GM21737 (cell line): ENCODE data around the gene PIWIL4.
"Not testable (repeated sequence)": the region's sequence is repeated elsewhere in the genome, so short reads cannot be mapped to it uniquely, and the experiment has no call there.

Experiments used
- ATAC-seq: cut with Tn5 transposase; IDR thresholded peaks from one replicate; pipeline ENCODE4 v1.9.1; 2021; ENCODE audit warnings: mild to moderate bottlenecking, moderate library complexity; ENCODE audit not compliant: unreplicated experiment

The PIWIL4 gene

GRCh38 chr11:94632356-94632755, 65.2 kb downstream of the PIWIL4 start:
- ATAC-seq = no peak

GRCh38 chr11:94635072-94635471, 67.9 kb downstream of the PIWIL4 start:
- ATAC-seq = no peak

GRCh38 chr11:94636388-94636949, 69.3 kb downstream of the PIWIL4 start:
- no peak for ATAC-seq

- ATAC-seq = no peak
Measured at GRCh38 chr11:94638301-94638901, 71.2 kb downstream of the PIWIL4 start.

GRCh38 chr11:94638902-94639373, 71.8 kb downstream of the PIWIL4 start:
- no peak for ATAC-seq

GRCh38 chr11:94639901-94640721, 72.9 kb downstream of the PIWIL4 start:
- ATAC-seq = no peak

GRCh38 chr11:94641167-94641761, 74.1 kb downstream of the PIWIL4 start:
- no peak for ATAC-seq

GRCh38 chr11:94643186-94643585, 76.0 kb downstream of the PIWIL4 start:
- not testable (repeated sequence) for ATAC-seq

- ATAC-seq = no peak
Measured at GRCh38 chr11:94647926-94648325, 80.8 kb downstream of the PIWIL4 start.

GRCh38 chr11:94648789-94649188, 81.6 kb downstream of the PIWIL4 start:
- ATAC-seq = no peak

- ATAC-seq = no peak
Measured at GRCh38 chr11:94649254-94649653, 82.1 kb downstream of the PIWIL4 start.

GRCh38 chr11:94649964-94650623, 82.9 kb downstream of the PIWIL4 start:
- no peak for ATAC-seq

- ATAC-seq = no peak
Measured at GRCh38 chr11:94650756-94651155, 83.6 kb downstream of the PIWIL4 start.

- no peak for ATAC-seq
Measured at GRCh38 chr11:94652735-94653284, 85.6 kb downstream of the PIWIL4 start.

GRCh38 chr11:94653561-94653960, 86.4 kb downstream of the PIWIL4 start:
- ATAC-seq = no peak

GRCh38 chr11:94654201-94654600, 87.0 kb downstream of the PIWIL4 start:
- ATAC-seq = no peak

GRCh38 chr11:94655291-94655690, 88.1 kb downstream of the PIWIL4 start:
- ATAC-seq = no peak

GRCh38 chr11:94655956-94656355, 88.8 kb downstream of the PIWIL4 start:
- ATAC-seq = no peak

- ATAC-seq = no peak
Measured at GRCh38 chr11:94656968-94657367, 89.8 kb downstream of the PIWIL4 start.

GRCh38 chr11:94657629-94658028, 90.5 kb downstream of the PIWIL4 start:
- no peak for ATAC-seq

GRCh38 chr11:94658386-94658785, 91.2 kb downstream of the PIWIL4 start:
- no peak for ATAC-seq
